ENCODE results near the gene SASH3.

DNA sequence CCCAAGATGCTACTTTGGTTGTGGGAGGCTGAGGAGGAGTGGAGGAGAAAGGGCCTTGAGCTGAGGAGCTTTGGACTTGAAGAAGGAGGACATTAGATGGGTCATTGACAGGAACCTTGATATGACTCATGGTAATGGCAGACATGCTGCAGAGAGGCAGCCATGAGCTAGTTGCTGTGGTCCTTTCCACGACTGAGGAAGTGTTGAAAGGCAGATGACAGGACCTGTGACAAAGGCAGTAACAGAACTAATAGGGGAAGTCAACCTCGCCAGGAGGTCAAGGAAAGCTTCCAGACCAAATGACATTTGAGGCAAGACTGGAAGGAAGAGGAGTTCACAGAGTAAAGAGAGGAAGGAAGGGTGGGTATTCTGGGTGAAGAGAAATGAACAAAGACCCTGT is 48.5 kb upstream of the SASH3 start:
- TF ChIP-seq CTCF (IDR thresholded peaks at IDR 0.05; ENCODE audit: low read depth, low read length, poor library complexity, severe bottlenecking) = no peak
- no peak for TF ChIP-seq EZH2phosphoT487 (IDR thresholded peaks at IDR 0.05; ENCODE audit: borderline replicate concordance, low read length)
